ENCODE data around the gene PACRG. TPM values are rescaled to one million over a fixed set of nuclear protein-coding genes. Genes with fewer than 3 reads are reported as not detected.

The PACRG gene
- total and polyA plus RNA-seq, 2 of the 8 experiments (the other 6 are each of a cell fraction or from before 2014, with no cell fraction given), result 0.44 to 0.54 TPM

DNA sequence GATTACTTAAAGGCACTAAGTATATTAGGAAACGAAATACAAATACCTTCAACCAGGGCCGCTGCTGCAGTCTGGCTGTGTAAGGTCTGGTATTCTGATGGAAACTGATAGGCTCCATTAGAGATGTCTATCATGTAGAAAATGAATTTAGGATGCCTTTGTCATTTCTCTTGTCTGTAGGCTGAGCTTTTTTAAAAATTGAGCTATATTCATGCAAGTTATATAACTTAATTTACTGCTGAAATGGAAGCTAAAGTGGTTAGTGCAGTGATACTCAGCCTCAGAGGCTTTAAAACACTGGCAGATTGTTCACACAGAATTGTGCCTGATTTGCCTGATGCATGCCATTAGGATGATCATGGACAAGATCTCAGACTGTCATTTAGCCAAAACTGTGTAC lies 400.6 kb downstream of the PACRG start:
- no peak overlapping the region for H2BK5ac ChIP-seq (ENCODE audit: low read depth, low read length)
- no peak overlapping the region for H3K4me3 ChIP-seq (ENCODE audit: extremely low read depth in 1 of 4, insufficient read depth in 2 of 4, low read depth in 3 of 4, low read length in 4 of 4)
- no peak overlapping the region for H3K56ac ChIP-seq (replicated peaks; ENCODE audit: insufficient read length, low read depth, low read length)
- POLR2A ChIA-PET (ENCODE audit: partially characterized antibody), result no interaction called here
- H4K20me1 ChIP-seq (replicated peaks in 1 of 2; ENCODE audit: control insufficient read depth in 1 of 2, insufficient read depth in 2 of 2, low read length in 2 of 2), result no peaks in the 10 kb centered on the region
- no peaks in the 10 kb centered on the region for H3K79me1 ChIP-seq (ENCODE audit: low read depth, low read length)
- H3K79me2 ChIP-seq (ENCODE audit: control insufficient read depth in 1 of 2, insufficient read depth in 2 of 2, low read length in 2 of 2), result no peaks in the 10 kb centered on the region
- no peaks in the 10 kb centered on the region for H3K9me3 ChIP-seq (ENCODE audit: insufficient read depth in 2 of 2, low read depth in 1 of 2, low read length in 1 of 2)
- no peak overlapping the region for H2BK20ac ChIP-seq (ENCODE audit: low read length)
- no peak overlapping the region for H2AFZ ChIP-seq (ENCODE audit: low read length)
- no peak overlapping the region for H3K14ac ChIP-seq (ENCODE audit: insufficient read length)
- H2BK12ac ChIP-seq (ENCODE audit: low read depth, low read length), result no peak overlapping the region
- H2AK5ac ChIP-seq (ENCODE audit: low read depth, low read length), result no peak overlapping the region
- no peaks in the 10 kb centered on the region for H3K27me3 ChIP-seq (replicated peaks in 1 of 4; ENCODE audit: control insufficient read depth in 3 of 4, extremely low read depth in 1 of 4, insufficient read depth in 3 of 4, low read length in 3 of 4)
- peak overlapping the region in 1 of 2 experiments; percentile 39; a peak in 1 of 4 replicates for H3K4me2 ChIP-seq (ENCODE audit: insufficient read depth in 1 of 2, low read depth in 2 of 2, low read length in 2 of 2)
- no peak overlapping the region for H3K4ac ChIP-seq (replicated peaks; ENCODE audit: insufficient read length, low read depth, low read length)
- H3K27ac ChIP-seq (ENCODE audit: low read depth, low read length), result no peak overlapping the region
- no peaks in the 10 kb centered on the region for H3K23me2 ChIP-seq (ENCODE audit: low read depth, low read length)
- WGBS, 2 experiments (ENCODE audit: extremely low coverage in 1 of 2, insufficient coverage in 1 of 2, insufficient read length in 1 of 2, insufficient replicate concordance in 2 of 2, low coverage in 1 of 2, low lambda C conversion rate in 2 of 2, missing lambda C conversion rate in 1 of 2), result 89% methylated on average over 2 of the region's 2 CpGs; no CpG with 5 or more reads in 1 of the 2 experiments
- H4K91ac ChIP-seq (replicated peaks; ENCODE audit: insufficient read length, low read length), result no peak overlapping the region
- no peaks in the 10 kb centered on the region for H3K36me3 ChIP-seq (ENCODE audit: control insufficient read depth in 2 of 4, insufficient read depth in 4 of 4, low read length in 3 of 4)
- H3K4me1 ChIP-seq (replicated peaks in 1 of 4; ENCODE audit: control insufficient read depth in 3 of 4, insufficient read depth in 4 of 4, low read length in 3 of 4), result peaks cover 0 to 7% (median 2%) of the 10 kb centered on the region in 4 experiments; a peak in 3 of 7 replicates
- CTCF ChIA-PET (ENCODE audit: partially characterized antibody), result interaction anchor here (1.2 kb wide), 1 partner anchor 25 kb away, joined by 3 read pairs; no protein-coding TSS in a partner anchor
- H2BK15ac ChIP-seq (ENCODE audit: low read length), result no peak overlapping the region
- FAIRE-seq (no peak), DNase-seq (ENCODE audit: low read depth in 1 of 2, low spot score in 2 of 2) (no peak)
- no peak overlapping the region for H2BK120ac ChIP-seq (replicated peaks; ENCODE audit: low read depth, low read length)
- H3K18ac ChIP-seq (ENCODE audit: extremely low read depth, low read length), result no peak overlapping the region
- TF ChIP-seq TAF1 (IDR thresholded peaks at IDR 0.05; ENCODE audit: low read depth, low read length), result no peak
- no peak for TF ChIP-seq BACH1 (IDR thresholded peaks at IDR 0.05; ENCODE audit: low read length)
- TF ChIP-seq CBX8 (IDR thresholded peaks at IDR 0.05; ENCODE audit: borderline replicate concordance, low read depth, low read length), result no peak
- no peak overlapping the region for H3K23ac ChIP-seq (ENCODE audit: insufficient read length)
- no peak overlapping the region for H4K8ac ChIP-seq (ENCODE audit: extremely low read depth, insufficient read depth, low read length)
- no peak overlapping the region for H3K9ac ChIP-seq (replicated peaks in 1 of 4; ENCODE audit: extremely low read depth in 1 of 4, low read depth in 3 of 4, low read length in 3 of 4)
- no peak overlapping the region for H4K5ac ChIP-seq (ENCODE audit: insufficient read length, low read depth, low read length)
